ENCODE data around the gene CFAP52.
A peak's percentile ranks its signal among the peaks of the same experiment; 100 is the strongest.
"Not testable (repeated sequence)": the region's sequence is repeated elsewhere in the genome, so short reads cannot be mapped to it uniquely, and the experiment has no call there.

The CFAP52 gene

DNA sequence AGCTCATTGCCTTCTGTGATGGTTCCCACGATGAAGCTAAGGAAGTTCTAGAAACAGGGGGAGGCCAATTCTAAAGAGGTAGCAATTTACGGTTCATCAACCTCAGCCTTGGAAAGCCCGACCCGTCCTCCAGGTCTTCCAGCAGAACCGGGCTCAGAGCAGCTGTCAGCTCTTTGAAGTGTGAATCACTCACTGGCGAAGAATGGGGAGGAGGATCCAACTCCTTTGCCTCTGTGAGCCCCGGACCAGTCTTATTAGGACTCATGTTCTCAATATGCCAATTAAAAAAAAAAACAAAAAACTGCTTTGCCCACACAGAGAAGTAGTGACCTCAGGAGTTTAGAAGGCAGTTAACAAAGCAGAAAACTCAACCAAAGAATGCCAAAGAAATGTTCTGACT is 32.2 kb upstream of the CFAP52 start:
- Histone ChIP-seq H3K27me3 (ENCODE audit: control insufficient read depth in 1 of 2, insufficient read depth in 2 of 2, low read length in 2 of 2) (no peaks in the 10 kb centered on the region), H3K4me3 (ENCODE audit: low read depth in 1 of 2, low read length in 2 of 2) (no peak overlapping the region), H3K36me3 (ENCODE audit: control insufficient read depth in 1 of 2, insufficient read depth in 2 of 2, low read length in 2 of 2) (peaks cover 0 to 3% of the 10 kb centered on the region in 2 donors), H3K27ac (ENCODE audit: low read depth, low read length) (no peak overlapping the region), H3K9me3 (ENCODE audit: control insufficient read depth in 1 of 2, low read length in 2 of 2) (no peaks in the 10 kb centered on the region), H3K9ac (ENCODE audit: low read depth in 1 of 2, low read length in 2 of 2) (no peak overlapping the region), H3K4me1 (ENCODE audit: control insufficient read depth in 1 of 2, insufficient read depth in 2 of 2, low read length in 2 of 2) (no peaks in the 10 kb centered on the region)

DNA sequence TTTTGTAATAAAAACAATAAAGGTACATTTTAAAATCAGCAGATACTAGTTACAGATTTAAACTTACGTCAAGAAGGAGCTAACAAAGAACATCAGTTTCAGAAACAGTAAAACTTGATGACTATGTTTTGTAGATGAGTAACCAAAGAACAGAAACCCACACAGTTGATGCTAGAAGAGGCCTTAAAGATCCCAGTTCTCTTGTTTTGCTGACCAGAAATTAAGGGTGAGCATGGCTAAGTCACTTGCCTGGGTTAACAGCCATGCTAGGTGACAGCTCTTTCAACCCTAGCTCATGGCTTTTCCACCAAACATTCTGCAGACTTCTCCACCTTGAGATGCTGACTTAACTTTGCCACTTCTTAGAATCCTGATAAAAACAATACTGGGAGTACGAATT is 27.2 kb upstream of the CFAP52 start:
- H3K9ac ChIP-seq (ENCODE audit: low read depth in 1 of 2, low read length in 2 of 2): no peak overlapping the region
- no peaks in the 10 kb centered on the region for H3K4me1 ChIP-seq (ENCODE audit: control insufficient read depth in 1 of 2, insufficient read depth in 2 of 2, low read length in 2 of 2)
- H3K27ac ChIP-seq (ENCODE audit: low read depth, low read length): no peak overlapping the region
- no peaks in the 10 kb centered on the region for H3K36me3 ChIP-seq (ENCODE audit: control insufficient read depth in 1 of 2, insufficient read depth in 2 of 2, low read length in 2 of 2)
- no peaks in the 10 kb centered on the region for H3K27me3 ChIP-seq (ENCODE audit: control insufficient read depth in 1 of 2, insufficient read depth in 2 of 2, low read length in 2 of 2)
- H3K9me3 ChIP-seq (ENCODE audit: control insufficient read depth in 1 of 2, low read length in 2 of 2): no peaks in the 10 kb centered on the region
- H3K4me3 ChIP-seq (ENCODE audit: low read depth in 1 of 2, low read length in 2 of 2): no peak overlapping the region

DNA sequence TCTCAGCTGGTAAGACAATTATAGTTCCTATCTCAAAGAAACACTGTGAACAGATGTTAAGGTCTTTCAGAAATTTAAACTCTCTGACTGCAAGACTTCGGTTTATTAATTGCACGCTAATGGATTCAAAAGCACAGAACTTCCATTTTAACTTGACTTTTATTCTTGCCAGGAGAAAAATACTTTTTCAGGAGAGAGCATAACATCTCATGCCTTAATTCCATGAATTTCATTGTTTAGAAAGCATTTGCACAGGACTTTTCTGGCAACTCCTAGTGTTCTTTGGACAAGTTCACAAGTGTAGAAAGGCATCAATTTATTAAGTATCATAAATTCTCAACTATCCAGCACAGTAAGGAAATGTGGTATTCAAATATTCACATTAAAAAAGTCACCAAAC is 23.3 kb upstream of the CFAP52 start:
- Histone ChIP-seq H3K27me3 (ENCODE audit: control insufficient read depth in 1 of 2, insufficient read depth in 2 of 2, low read length in 2 of 2) (no peaks in the 10 kb centered on the region), H3K27ac (ENCODE audit: low read depth, low read length) (peak overlapping the region; percentile 7), H3K4me3 (ENCODE audit: low read depth in 1 of 2, low read length in 2 of 2) (no peak overlapping the region), H3K36me3 (ENCODE audit: control insufficient read depth in 1 of 2, insufficient read depth in 2 of 2, low read length in 2 of 2) (peaks cover 0 to 5% of the 10 kb centered on the region in 2 donors), H3K9ac (ENCODE audit: low read depth in 1 of 2, low read length in 2 of 2) (no peak overlapping the region), H3K4me1 (ENCODE audit: control insufficient read depth in 1 of 2, insufficient read depth in 2 of 2, low read length in 2 of 2) (no peaks in the 10 kb centered on the region), H3K9me3 (ENCODE audit: control insufficient read depth in 1 of 2, low read length in 2 of 2) (no peaks in the 10 kb centered on the region)

DNA sequence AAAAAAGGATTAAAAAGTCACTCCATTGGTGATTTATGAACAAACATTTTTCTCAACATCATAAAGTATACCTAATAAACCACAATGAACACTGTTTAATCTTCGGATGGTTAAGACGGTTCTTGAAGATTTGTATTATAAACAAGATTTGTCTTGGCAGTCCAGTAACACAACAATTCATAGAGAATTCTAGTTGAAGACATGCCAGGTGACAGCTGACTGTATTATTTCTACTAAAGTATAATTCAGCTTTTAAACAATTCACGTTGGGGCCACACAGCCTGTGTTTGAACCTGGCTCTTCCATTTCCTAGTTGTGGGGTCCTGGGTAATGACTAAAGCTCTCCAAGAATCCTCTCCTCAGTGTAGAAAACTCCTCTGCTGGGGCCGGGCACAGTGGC is 22.8 kb upstream of the CFAP52 start:
- H3K9me3 ChIP-seq (ENCODE audit: control insufficient read depth in 1 of 2, low read length in 2 of 2): no peaks in the 10 kb centered on the region
- no peak overlapping the region for H3K4me3 ChIP-seq (ENCODE audit: low read depth in 1 of 2, low read length in 2 of 2)
- H3K9ac ChIP-seq (ENCODE audit: low read depth in 1 of 2, low read length in 2 of 2): no peak overlapping the region
- H3K36me3 ChIP-seq (ENCODE audit: control insufficient read depth in 1 of 2, insufficient read depth in 2 of 2, low read length in 2 of 2): peaks cover 0 to 5% of the 10 kb centered on the region in 2 donors
- no peaks in the 10 kb centered on the region for H3K4me1 ChIP-seq (ENCODE audit: control insufficient read depth in 1 of 2, insufficient read depth in 2 of 2, low read length in 2 of 2)
- no peaks in the 10 kb centered on the region for H3K27me3 ChIP-seq (ENCODE audit: control insufficient read depth in 1 of 2, insufficient read depth in 2 of 2, low read length in 2 of 2)
- H3K27ac ChIP-seq (ENCODE audit: low read depth, low read length): peak overlapping the region; percentile 7

DNA sequence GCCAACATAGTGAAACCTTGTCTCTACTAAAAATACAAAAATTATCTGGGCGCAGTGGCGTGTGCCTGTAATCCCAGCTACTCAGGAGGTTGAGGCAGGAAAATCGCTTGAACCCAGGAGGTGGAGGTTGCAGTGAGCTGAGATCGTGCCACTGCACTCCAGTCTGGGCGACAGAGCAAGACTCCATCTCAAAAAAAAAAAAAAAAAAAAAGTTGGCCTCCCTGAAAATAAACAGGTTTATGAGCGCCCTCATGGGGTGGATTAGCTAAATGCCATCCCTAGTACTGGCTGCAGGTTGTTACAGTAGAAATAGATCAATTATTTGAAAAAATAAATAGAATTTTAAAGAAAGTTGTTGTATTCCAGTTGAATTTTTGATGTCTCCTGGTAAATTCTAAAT is 21.7 kb upstream of the CFAP52 start:
- not testable (repeated sequence) for H3K27me3 ChIP-seq (ENCODE audit: control insufficient read depth in 1 of 2, insufficient read depth in 2 of 2, low read length in 2 of 2); H3K9ac ChIP-seq (ENCODE audit: low read depth in 1 of 2, low read length in 2 of 2); H3K36me3 ChIP-seq (ENCODE audit: control insufficient read depth in 1 of 2, insufficient read depth in 2 of 2, low read length in 2 of 2); H3K4me3 ChIP-seq (ENCODE audit: low read depth in 1 of 2, low read length in 2 of 2); H3K4me1 ChIP-seq (ENCODE audit: control insufficient read depth in 1 of 2, insufficient read depth in 2 of 2, low read length in 2 of 2); H3K27ac ChIP-seq (ENCODE audit: low read depth, low read length); H3K9me3 ChIP-seq (ENCODE audit: control insufficient read depth in 1 of 2, low read length in 2 of 2)

DNA sequence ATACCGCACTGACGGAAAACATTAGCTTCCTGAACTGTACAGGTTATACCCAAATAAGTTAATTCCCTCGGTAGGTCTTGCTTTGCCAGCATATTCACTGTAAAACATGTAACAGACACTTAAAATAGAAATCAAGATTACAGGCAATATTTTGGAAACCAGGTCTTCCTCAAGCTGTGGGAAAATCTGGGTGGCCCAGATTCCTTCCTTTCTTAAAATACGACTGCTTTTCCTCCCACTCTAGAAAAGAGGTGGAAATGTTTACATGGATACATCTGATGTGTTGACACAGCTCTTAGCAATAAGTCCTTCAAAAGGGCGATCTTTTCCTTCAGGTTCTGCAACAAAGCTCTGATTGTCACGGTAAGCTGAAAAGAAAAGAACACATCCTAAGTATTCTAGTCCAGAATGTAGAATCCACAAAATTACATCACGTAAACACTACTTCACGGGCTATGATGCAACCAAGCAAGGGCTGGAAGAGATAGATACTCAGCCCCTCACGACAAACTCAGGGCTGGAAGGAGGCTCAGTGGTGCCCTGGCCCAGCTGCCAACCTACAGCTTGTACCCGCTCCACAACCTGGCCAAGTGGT is 19.2 kb upstream of the CFAP52 start:
- no peak overlapping the region for H3K4me3 ChIP-seq (ENCODE audit: low read depth in 1 of 2, low read length in 2 of 2)
- H3K9ac ChIP-seq (ENCODE audit: low read depth in 1 of 2, low read length in 2 of 2): no peak overlapping the region
- H3K36me3 ChIP-seq (ENCODE audit: control insufficient read depth in 1 of 2, insufficient read depth in 2 of 2, low read length in 2 of 2): peaks cover 0 to 5% of the 10 kb centered on the region in 2 donors
- H3K27ac ChIP-seq (ENCODE audit: low read depth, low read length): no peak overlapping the region
- H3K4me1 ChIP-seq (ENCODE audit: control insufficient read depth in 1 of 2, insufficient read depth in 2 of 2, low read length in 2 of 2): no peaks in the 10 kb centered on the region
- no peaks in the 10 kb centered on the region for H3K9me3 ChIP-seq (ENCODE audit: control insufficient read depth in 1 of 2, low read length in 2 of 2)
- no peaks in the 10 kb centered on the region for H3K27me3 ChIP-seq (ENCODE audit: control insufficient read depth in 1 of 2, insufficient read depth in 2 of 2, low read length in 2 of 2)

DNA sequence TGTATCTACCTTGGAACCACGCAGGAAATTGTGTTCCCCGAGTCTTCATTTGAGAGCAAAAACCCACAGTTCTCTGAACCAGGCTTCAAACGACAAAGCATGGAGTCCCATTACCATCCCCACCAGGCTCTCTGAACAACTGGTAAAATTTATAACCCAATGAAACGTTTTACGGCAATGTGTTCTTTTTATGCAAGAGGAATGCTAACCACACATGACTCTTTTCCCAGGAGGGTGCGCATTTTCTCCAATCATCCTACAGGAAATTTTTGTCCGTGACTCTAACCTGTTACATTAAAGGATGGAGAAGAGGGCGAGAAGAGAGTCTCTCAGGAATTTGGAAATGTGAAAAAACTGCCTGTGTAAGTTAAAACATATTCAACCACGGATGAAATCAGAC is 18.6 kb upstream of the CFAP52 start:
- Histone ChIP-seq H3K9me3 (ENCODE audit: control insufficient read depth in 1 of 2, low read length in 2 of 2) (no peaks in the 10 kb centered on the region), H3K4me3 (ENCODE audit: low read depth in 1 of 2, low read length in 2 of 2) (no peak overlapping the region), H3K9ac (ENCODE audit: low read depth in 1 of 2, low read length in 2 of 2) (no peak overlapping the region), H3K4me1 (ENCODE audit: control insufficient read depth in 1 of 2, insufficient read depth in 2 of 2, low read length in 2 of 2) (no peaks in the 10 kb centered on the region), H3K27me3 (ENCODE audit: control insufficient read depth in 1 of 2, insufficient read depth in 2 of 2, low read length in 2 of 2) (no peaks in the 10 kb centered on the region), H3K36me3 (ENCODE audit: control insufficient read depth in 1 of 2, insufficient read depth in 2 of 2, low read length in 2 of 2) (peaks cover 0 to 5% of the 10 kb centered on the region in 2 donors), H3K27ac (ENCODE audit: low read depth, low read length) (no peak overlapping the region)

DNA sequence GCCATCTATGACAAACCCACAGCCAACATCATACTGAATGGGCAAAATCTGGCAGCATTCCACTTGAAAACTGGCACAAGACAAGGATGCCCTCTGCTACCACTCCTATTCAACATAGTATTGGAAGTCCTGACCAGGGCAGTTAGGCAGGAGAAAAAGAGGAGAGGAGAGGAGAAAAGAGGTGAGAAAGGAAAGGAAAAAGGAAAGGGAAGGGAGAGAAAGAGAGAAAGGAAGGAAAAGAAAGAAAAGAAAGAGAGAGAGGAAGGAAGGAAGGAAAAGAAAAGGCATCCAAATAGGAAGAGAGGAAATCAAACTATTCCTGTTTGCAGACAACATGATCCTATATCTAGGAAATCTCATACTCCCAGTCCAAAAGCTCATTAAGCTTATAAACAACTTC is 12.3 kb upstream of the CFAP52 start:
- H3K27ac ChIP-seq (ENCODE audit: low read depth, low read length): no peak overlapping the region
- H3K4me3 ChIP-seq (ENCODE audit: low read depth in 1 of 2, low read length in 2 of 2): no peak overlapping the region
- H3K9ac ChIP-seq (ENCODE audit: low read depth in 1 of 2, low read length in 2 of 2): no peak overlapping the region
- no peaks in the 10 kb centered on the region for H3K4me1 ChIP-seq (ENCODE audit: control insufficient read depth in 1 of 2, insufficient read depth in 2 of 2, low read length in 2 of 2)
- H3K9me3 ChIP-seq (ENCODE audit: control insufficient read depth in 1 of 2, low read length in 2 of 2): no peaks in the 10 kb centered on the region
- no peaks in the 10 kb centered on the region for H3K27me3 ChIP-seq (ENCODE audit: control insufficient read depth in 1 of 2, insufficient read depth in 2 of 2, low read length in 2 of 2)
- peaks cover 3 to 12% of the 10 kb centered on the region in 2 donors for H3K36me3 ChIP-seq (ENCODE audit: control insufficient read depth in 1 of 2, insufficient read depth in 2 of 2, low read length in 2 of 2)

DNA sequence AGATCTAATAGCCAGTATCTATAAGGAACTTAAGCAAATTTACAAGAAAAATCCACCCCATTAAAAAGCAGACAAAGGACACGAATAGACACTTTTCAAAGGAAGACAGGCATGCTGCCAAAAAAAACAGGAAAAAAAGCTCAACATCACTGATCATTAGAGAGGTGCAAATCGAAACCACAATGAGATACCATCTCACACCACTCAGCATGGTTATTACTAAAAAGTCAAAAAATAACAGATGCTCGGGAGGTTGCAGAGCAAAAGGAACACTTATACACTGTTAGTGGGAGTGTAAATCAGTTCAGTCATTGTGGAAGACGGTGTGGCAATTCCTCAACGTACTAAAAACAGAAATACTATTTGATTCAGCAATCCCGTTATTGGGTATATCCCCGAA is 10.4 kb upstream of the CFAP52 start:
- Histone ChIP-seq H3K27me3 (ENCODE audit: control insufficient read depth in 1 of 2, insufficient read depth in 2 of 2, low read length in 2 of 2) (no peaks in the 10 kb centered on the region), H3K9me3 (ENCODE audit: control insufficient read depth in 1 of 2, low read length in 2 of 2) (no peaks in the 10 kb centered on the region), H3K4me1 (ENCODE audit: control insufficient read depth in 1 of 2, insufficient read depth in 2 of 2, low read length in 2 of 2) (no peaks in the 10 kb centered on the region), H3K36me3 (ENCODE audit: control insufficient read depth in 1 of 2, insufficient read depth in 2 of 2, low read length in 2 of 2) (peaks cover 3 to 15% of the 10 kb centered on the region in 2 donors), H3K9ac (ENCODE audit: low read depth in 1 of 2, low read length in 2 of 2) (no peak overlapping the region), H3K27ac (ENCODE audit: low read depth, low read length) (no peak overlapping the region), H3K4me3 (ENCODE audit: low read depth in 1 of 2, low read length in 2 of 2) (no peak overlapping the region)

DNA sequence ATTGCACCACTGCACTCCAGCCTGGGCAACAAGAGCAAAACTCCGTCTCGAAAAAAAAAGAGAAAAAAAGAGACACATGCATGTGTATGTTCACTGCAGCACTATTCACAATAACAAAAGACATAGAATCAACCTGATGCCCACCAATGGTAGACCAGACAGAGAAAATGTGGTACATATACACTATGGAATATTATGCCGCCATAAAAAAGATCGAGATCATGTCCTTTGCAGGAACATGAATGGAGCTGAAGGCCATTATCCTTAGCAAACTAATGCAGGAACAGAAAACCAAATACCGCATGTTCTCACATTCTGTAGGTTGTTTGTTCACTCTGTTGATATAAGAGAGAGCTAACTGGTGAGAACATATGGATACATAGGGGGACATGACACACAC is 9.7 kb upstream of the CFAP52 start:
- H3K27me3 ChIP-seq (ENCODE audit: control insufficient read depth in 1 of 2, insufficient read depth in 2 of 2, low read length in 2 of 2); H3K9me3 ChIP-seq (ENCODE audit: control insufficient read depth in 1 of 2, low read length in 2 of 2); H3K4me3 ChIP-seq (ENCODE audit: low read depth in 1 of 2, low read length in 2 of 2); H3K4me1 ChIP-seq (ENCODE audit: control insufficient read depth in 1 of 2, insufficient read depth in 2 of 2, low read length in 2 of 2); H3K9ac ChIP-seq (ENCODE audit: low read depth in 1 of 2, low read length in 2 of 2); H3K27ac ChIP-seq (ENCODE audit: low read depth, low read length): not testable (repeated sequence)
- H3K36me3 ChIP-seq (ENCODE audit: control insufficient read depth in 1 of 2, insufficient read depth in 2 of 2, low read length in 2 of 2): peaks cover 3 to 15% of the 10 kb centered on the region in 2 donors

DNA sequence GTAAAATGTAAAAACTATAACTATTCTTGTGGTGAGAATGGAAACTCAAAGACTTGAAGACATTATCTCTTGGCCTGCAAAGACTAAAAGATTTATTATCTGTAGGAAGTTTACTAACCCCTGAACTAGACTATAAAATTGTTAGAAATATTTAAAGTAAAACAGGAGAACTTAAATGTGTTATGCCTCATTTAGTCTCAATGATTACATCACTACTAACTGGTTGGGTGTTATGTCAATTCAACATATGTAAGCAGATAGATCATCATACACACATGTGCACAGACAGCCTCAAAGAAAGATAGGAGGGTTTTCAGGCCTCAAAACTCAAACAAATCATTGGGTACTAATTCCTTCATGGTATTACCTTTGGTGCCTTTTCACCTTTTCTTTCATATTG is 8.4 kb upstream of the CFAP52 start:
- Histone ChIP-seq H3K27me3 (ENCODE audit: control insufficient read depth in 1 of 2, insufficient read depth in 2 of 2, low read length in 2 of 2) (no peaks in the 10 kb centered on the region), H3K27ac (ENCODE audit: low read depth, low read length) (no peak overlapping the region), H3K9me3 (ENCODE audit: control insufficient read depth in 1 of 2, low read length in 2 of 2) (no peaks in the 10 kb centered on the region), H3K4me3 (ENCODE audit: low read depth in 1 of 2, low read length in 2 of 2) (no peak overlapping the region), H3K4me1 (ENCODE audit: control insufficient read depth in 1 of 2, insufficient read depth in 2 of 2, low read length in 2 of 2) (no peaks in the 10 kb centered on the region), H3K36me3 (ENCODE audit: control insufficient read depth in 1 of 2, insufficient read depth in 2 of 2, low read length in 2 of 2) (peaks cover 3 to 15% of the 10 kb centered on the region in 2 donors), H3K9ac (ENCODE audit: low read depth in 1 of 2, low read length in 2 of 2) (no peak overlapping the region)
